ENCODE results near the gene GCFC2.
A peak's percentile ranks its signal among the peaks of the same experiment; 100 is the strongest.
"Not testable (repeated sequence)": the region's sequence is repeated elsewhere in the genome, so short reads cannot be mapped to it uniquely, and the experiment has no call there.

GCFC2 gene

GRCh38 chr2:75709297-75709696, 1.4 kb downstream of the GCFC2 start:
- peak in 1 of 2 experiments; percentile 15 for DNase-seq

GRCh38 chr2:75707901-75708300, 2.8 kb downstream of the GCFC2 start:
- DNase-seq, result no peak
- TF ChIP-seq GATA1 (IDR thresholded peaks at IDR 0.05; ENCODE audit: low read depth, low read length), result no peak
- TF ChIP-seq POLR2A (IDR thresholded peaks at IDR 0.05; ENCODE audit: low read length), result no peak

More at GRCh38 chr2:75709297-75709696, 1.4 kb downstream of the GCFC2 start:
- TF ChIP-seq GATA1 (IDR thresholded peaks at IDR 0.05; ENCODE audit: low read depth, low read length) (no peak), POLR2A (IDR thresholded peaks at IDR 0.05; ENCODE audit: low read length) (no peak)

GRCh38 chr2:75705921-75706320, 4.8 kb downstream of the GCFC2 start:
- no peak for DNase-seq
- TF ChIP-seq POLR2A (IDR thresholded peaks at IDR 0.05; ENCODE audit: low read length), result no peak
- TF ChIP-seq GATA1 (IDR thresholded peaks at IDR 0.05; ENCODE audit: low read depth, low read length), result no peak

- no peak for DNase-seq
- TF ChIP-seq POLR2A (IDR thresholded peaks at IDR 0.05; ENCODE audit: low read length) (no peak), GATA1 (IDR thresholded peaks at IDR 0.05; ENCODE audit: low read depth, low read length) (no peak)
Observed at GRCh38 chr2:75703589-75704287, 7.0 kb downstream of the GCFC2 start.

- no peak for DNase-seq
- TF ChIP-seq GATA1 (IDR thresholded peaks at IDR 0.05; ENCODE audit: low read depth, low read length) (no peak), POLR2A (IDR thresholded peaks at IDR 0.05; ENCODE audit: low read length) (no peak)
Observed at GRCh38 chr2:75702593-75702992, 8.1 kb downstream of the GCFC2 start.

GRCh38 chr2:75698918-75699317, 11.8 kb downstream of the GCFC2 start:
- DNase-seq, result no peak

GRCh38 chr2:75688196-75688595, 22.5 kb downstream of the GCFC2 start:
- no peak for TF ChIP-seq GATA1 (IDR thresholded peaks at IDR 0.05; ENCODE audit: low read depth, low read length)
- TF ChIP-seq POLR2A (IDR thresholded peaks at IDR 0.05; ENCODE audit: low read length), result no peak
- DNase-seq, result no peak

More at GRCh38 chr2:75698918-75699317, 11.8 kb downstream of the GCFC2 start:
- TF ChIP-seq POLR2A (IDR thresholded peaks at IDR 0.05; ENCODE audit: low read length), result no peak

- DNase-seq, result not testable (repeated sequence)
Observed at GRCh38 chr2:75683430-75683829, 27.3 kb downstream of the GCFC2 start.

- DNase-seq, result no peak
- TF ChIP-seq POLR2A (IDR thresholded peaks at IDR 0.05; ENCODE audit: low read length), result no peak
- no peak for TF ChIP-seq GATA1 (IDR thresholded peaks at IDR 0.05; ENCODE audit: low read depth, low read length)
Observed at GRCh38 chr2:75680402-75680801, 30.3 kb downstream of the GCFC2 start.

- no peak for DNase-seq
Observed at GRCh38 chr2:75679556-75679955, 31.2 kb downstream of the GCFC2 start.

GRCh38 chr2:75676464-75676863, 34.3 kb downstream of the GCFC2 start:
- DNase-seq, result peak; percentile 39 to 42
- TF ChIP-seq GATA1 (IDR thresholded peaks at IDR 0.05; ENCODE audit: low read depth, low read length), result no peak

More at GRCh38 chr2:75679556-75679955, 31.2 kb downstream of the GCFC2 start:
- TF ChIP-seq GATA1 (IDR thresholded peaks at IDR 0.05; ENCODE audit: low read depth, low read length) (no peak), POLR2A (IDR thresholded peaks at IDR 0.05; ENCODE audit: low read length) (no peak)

- TF ChIP-seq POLR2A (IDR thresholded peaks at IDR 0.05; ENCODE audit: low read length) (no peak), GATA1 (IDR thresholded peaks at IDR 0.05; ENCODE audit: low read depth, low read length) (no peak)
- no peak for DNase-seq
Observed at GRCh38 chr2:75675908-75676307, 34.8 kb downstream of the GCFC2 start.

- DNase-seq, result not testable (repeated sequence)
Observed at GRCh38 chr2:75675423-75675822, 35.3 kb downstream of the GCFC2 start.

- TF ChIP-seq GATA1 (IDR thresholded peaks at IDR 0.05; ENCODE audit: low read depth, low read length) (no peak), POLR2A (IDR thresholded peaks at IDR 0.05; ENCODE audit: low read length) (no peak)
Observed at GRCh38 chr2:75667884-75668283, 42.8 kb downstream of the GCFC2 start.

GRCh38 chr2:75666911-75667310, 43.8 kb downstream of the GCFC2 start:
- no peak for DNase-seq

More at GRCh38 chr2:75667884-75668283, 42.8 kb downstream of the GCFC2 start:
- DNase-seq, result no peak

GRCh38 chr2:75657798-75658197, 52.9 kb downstream of the GCFC2 start:
- DNase-seq, result no peak
- no peak for TF ChIP-seq GATA1 (IDR thresholded peaks at IDR 0.05; ENCODE audit: low read depth, low read length)
- TF ChIP-seq POLR2A (IDR thresholded peaks at IDR 0.05; ENCODE audit: low read length), result no peak

More at GRCh38 chr2:75666911-75667310, 43.8 kb downstream of the GCFC2 start:
- TF ChIP-seq POLR2A (IDR thresholded peaks at IDR 0.05; ENCODE audit: low read length) (no peak), GATA1 (IDR thresholded peaks at IDR 0.05; ENCODE audit: low read depth, low read length) (no peak)

All from erythroblast (primary cell).